IPS-20b (cell line): ENCODE results near the gene CRYBG1.

Source experiments
- H3K27ac ChIP-seq: one replicate; pipeline ENCODE4 v1.5.1; 2013; ENCODE audit warnings: low read length
- H3K27me3 ChIP-seq: 2 replicates; pipeline ENCODE4 v1.6.1; 2013; ENCODE audit warnings: mild to moderate bottlenecking, low read length, inconsistent platforms; ENCODE audit not compliant: insufficient read depth
- H3K36me3 ChIP-seq: 2 replicates; pipeline ENCODE4 v1.6.1; 2013; ENCODE audit warnings: low read depth, mild to moderate bottlenecking, inconsistent platforms, low read length, moderate library complexity; ENCODE audit not compliant: insufficient read depth
- H3K4me1 ChIP-seq: 2 replicates; pipeline ENCODE4 v1.6.1; 2013; ENCODE audit warnings: mild to moderate bottlenecking, control low read depth, inconsistent platforms, low read length, moderate library complexity; ENCODE audit not compliant: insufficient read depth
- H3K4me3 ChIP-seq: 2 replicates; pipeline ENCODE4 v1.5.1; 2013; ENCODE audit warnings: mild to moderate bottlenecking, low read length, inconsistent platforms
- H3K9ac ChIP-seq: 2 replicates; pipeline ENCODE4 v1.6.1; 2013; ENCODE audit warnings: low read depth, mild to moderate bottlenecking, inconsistent platforms, low read length, moderate library complexity
- H3K9me3 ChIP-seq: 2 replicates; pipeline ENCODE4 v1.6.1; 2013; ENCODE audit warnings: mild to moderate bottlenecking, low read depth, low read length, inconsistent platforms; ENCODE audit not compliant: insufficient read depth

CRYBG1 gene

DNA sequence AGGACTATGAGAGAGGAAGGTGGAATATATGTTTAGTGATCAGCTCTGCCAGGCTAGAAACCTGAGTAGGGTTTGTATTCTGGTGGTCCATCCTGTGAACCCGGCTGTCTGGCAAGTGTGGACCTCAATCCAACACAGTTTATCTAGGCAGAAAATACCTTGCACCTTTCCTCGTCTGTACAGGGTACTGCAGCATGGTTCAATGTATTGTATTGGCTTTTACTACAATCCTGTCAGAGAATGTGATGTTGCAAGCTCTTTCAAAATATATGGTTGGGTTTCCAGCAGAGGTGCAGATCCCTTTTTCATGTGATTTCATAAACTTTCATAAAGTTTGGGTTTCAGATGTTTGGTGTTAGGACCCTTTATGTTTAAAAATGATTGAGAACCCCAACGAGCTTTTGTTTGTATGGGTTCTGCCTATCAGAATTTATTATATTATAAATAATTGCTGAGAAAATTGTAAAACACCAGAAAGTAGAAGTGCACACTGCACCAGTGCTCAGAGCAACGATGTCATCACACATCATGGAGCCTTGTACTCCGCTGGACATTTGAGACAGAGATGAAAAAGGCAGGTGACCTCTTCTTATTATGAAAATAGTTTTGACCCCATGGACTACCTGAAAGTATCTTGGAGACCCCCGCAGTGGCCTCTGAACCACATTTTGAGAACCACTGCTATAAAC lies 162.2 kb downstream of the CRYBG1 start:
- Histone ChIP-seq H3K9ac (no peak overlapping the region), H3K27ac (no peak overlapping the region), H3K4me1 (no peaks in the 10 kb centered on the region), H3K9me3 (no peaks in the 10 kb centered on the region), H3K4me3 (no peak overlapping the region), H3K27me3 (no peaks in the 10 kb centered on the region), H3K36me3 (no peaks in the 10 kb centered on the region)

DNA sequence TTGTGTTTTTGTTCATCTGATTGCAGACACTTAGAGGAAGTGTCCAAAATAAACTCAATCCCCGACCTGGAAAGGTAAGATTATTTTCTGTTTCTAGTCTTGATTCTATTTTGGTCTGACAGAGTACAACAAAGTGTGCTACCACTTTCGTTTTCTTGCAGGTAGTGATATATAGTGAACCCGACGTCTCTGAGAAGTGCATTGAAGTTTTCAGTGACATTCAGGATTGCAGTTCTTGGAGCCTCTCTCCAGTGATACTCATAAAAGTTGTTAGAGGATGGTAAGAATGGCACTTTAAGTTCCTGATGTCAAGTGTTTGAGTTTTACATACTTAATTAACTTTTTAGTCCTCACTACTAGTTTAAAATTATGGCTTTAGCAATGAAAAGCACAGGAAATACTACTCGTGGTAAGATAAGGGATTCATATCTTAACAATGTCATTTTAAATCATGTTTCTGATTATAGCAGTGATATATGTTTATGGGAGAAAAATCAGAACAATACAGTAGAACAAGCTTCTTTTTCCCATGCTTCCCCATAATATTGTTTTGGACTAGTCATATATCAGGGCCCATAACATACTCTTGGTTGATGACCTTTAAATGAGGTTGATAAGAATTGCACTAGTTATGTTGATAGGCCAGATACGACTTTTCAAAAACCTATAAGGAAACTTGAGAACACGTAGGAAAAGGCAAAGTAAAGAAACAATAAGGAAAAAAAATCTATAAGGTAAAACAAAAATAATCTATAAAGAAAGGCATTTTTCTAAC lies 164.8 kb downstream of the CRYBG1 start:
- H3K27me3 ChIP-seq = no peaks in the 10 kb centered on the region
- H3K4me3 ChIP-seq = no peak overlapping the region
- no peak overlapping the region for H3K27ac ChIP-seq
- H3K4me1 ChIP-seq = peaks cover 3% of the 10 kb centered on the region
- H3K36me3 ChIP-seq = no peaks in the 10 kb centered on the region
- H3K9ac ChIP-seq = no peak overlapping the region
- no peaks in the 10 kb centered on the region for H3K9me3 ChIP-seq

DNA sequence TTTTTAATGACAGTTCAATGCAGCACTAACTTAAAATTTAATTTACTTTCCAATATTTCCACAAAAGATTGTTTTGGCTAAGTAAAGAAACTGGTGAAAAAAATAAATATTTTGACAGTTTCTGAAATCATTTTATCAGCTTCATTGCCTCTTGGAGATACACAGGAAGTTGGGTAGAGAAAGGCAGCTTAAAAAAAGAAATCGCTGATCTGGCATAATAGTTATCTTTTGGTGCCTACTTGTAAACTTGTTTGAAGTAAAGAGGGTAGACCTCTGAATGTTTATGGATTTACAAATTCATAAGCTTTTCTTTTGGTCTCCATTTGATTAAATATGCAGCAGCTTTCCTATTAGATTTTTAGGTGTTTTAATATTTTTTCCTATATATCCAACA lies 165.4 kb downstream of the CRYBG1 start:
- no peaks in the 10 kb centered on the region for H3K27me3 ChIP-seq
- no peak overlapping the region for H3K4me3 ChIP-seq
- no peaks in the 10 kb centered on the region for H3K9me3 ChIP-seq
- H3K36me3 ChIP-seq = no peaks in the 10 kb centered on the region
- no peak overlapping the region for H3K27ac ChIP-seq
- H3K9ac ChIP-seq = no peak overlapping the region
- peaks cover 6% of the 10 kb centered on the region for H3K4me1 ChIP-seq

DNA sequence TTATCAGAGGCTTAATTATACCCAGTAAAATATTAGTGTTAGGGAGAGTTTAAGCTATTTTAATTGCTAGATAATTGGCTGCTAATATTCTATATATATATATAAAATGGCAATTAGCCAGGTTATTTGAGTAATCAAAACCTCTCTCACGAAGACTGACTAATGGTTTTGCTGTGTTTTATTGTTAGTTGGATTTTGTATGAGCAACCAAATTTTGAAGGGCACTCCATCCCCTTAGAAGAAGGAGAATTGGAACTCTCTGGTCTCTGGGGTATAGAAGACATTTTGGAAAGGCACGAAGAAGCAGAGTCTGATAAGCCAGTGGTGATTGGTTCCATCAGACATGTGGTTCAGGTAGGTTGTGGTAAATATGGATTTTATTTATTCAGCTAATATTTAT lies 166.6 kb downstream of the CRYBG1 start:
- Histone ChIP-seq H3K36me3 (no peaks in the 10 kb centered on the region), H3K4me3 (no peak overlapping the region), H3K9ac (no peak overlapping the region), H3K9me3 (no peaks in the 10 kb centered on the region), H3K27me3 (no peaks in the 10 kb centered on the region), H3K27ac (no peak overlapping the region), H3K4me1 (peaks cover 6% of the 10 kb centered on the region)

DNA sequence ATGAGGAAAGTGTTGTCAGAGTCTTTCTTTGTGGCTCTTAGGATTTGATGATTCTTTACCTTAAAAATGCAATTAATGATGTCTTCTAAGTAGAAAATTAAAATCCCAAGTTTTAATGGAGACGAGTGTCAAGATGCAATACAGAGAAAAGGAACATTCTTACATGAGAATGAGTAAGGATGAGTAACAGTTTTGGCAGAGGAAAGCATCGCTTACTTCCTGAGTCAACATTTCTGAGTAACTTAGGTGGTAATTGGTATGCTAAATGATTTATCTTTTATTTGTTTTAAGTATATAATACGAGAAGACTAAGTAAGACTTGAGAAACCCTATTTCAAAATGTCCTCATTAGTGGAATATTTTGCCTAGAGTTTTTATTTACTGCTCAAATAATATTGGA lies 167.5 kb downstream of the CRYBG1 start:
- Histone ChIP-seq H3K4me1 (peaks cover 6% of the 10 kb centered on the region), H3K27ac (no peak overlapping the region), H3K36me3 (no peaks in the 10 kb centered on the region), H3K27me3 (no peaks in the 10 kb centered on the region), H3K9me3 (no peaks in the 10 kb centered on the region), H3K9ac (no peak overlapping the region), H3K4me3 (no peak overlapping the region)

DNA sequence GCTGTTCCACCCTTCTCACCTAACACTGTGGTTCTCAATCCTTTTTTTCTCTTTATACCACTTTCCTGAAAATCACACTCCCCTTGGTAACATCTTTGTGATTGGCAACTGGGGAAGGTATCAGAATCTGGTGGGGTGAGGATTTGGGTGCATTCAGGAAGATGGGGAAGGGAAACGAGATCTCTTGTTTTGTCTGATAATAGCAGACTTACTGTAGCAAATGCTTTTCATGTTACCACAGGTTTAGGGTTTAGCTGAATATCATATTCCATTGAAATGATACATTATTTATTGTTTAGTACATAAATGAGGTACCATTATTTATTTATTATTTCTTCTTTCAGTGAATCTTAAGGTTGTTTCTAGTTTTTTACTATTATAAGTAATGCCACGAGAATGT lies 168.0 kb downstream of the CRYBG1 start:
- Histone ChIP-seq H3K9me3 (no peaks in the 10 kb centered on the region), H3K4me1 (peaks cover 6% of the 10 kb centered on the region), H3K9ac (no peak overlapping the region), H3K36me3 (no peaks in the 10 kb centered on the region), H3K27me3 (no peaks in the 10 kb centered on the region), H3K4me3 (no peak overlapping the region), H3K27ac (no peak overlapping the region)

DNA sequence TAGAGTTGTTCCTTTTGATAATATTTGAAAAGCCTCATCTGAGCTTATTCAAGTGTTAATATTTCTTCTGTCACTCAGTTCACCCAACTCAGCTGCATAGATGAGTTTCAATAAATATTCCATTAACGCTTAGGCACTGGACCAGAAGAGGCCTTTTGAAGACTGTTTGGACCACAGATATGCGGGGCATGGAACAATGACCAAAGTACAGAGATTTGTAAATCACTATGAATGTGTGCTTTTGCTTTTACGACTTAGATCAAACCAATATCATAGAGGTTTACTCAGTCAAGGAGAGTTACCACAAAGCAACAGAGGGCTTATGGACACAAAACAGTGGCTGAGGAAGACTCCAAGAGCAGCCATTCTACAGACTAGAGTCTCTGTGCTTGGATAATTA lies 168.9 kb downstream of the CRYBG1 start:
- Histone ChIP-seq H3K27ac (no peak overlapping the region), H3K4me1 (peaks cover 6% of the 10 kb centered on the region), H3K27me3 (no peaks in the 10 kb centered on the region), H3K9me3 (no peaks in the 10 kb centered on the region), H3K9ac (no peak overlapping the region), H3K4me3 (no peak overlapping the region), H3K36me3 (no peaks in the 10 kb centered on the region)

DNA sequence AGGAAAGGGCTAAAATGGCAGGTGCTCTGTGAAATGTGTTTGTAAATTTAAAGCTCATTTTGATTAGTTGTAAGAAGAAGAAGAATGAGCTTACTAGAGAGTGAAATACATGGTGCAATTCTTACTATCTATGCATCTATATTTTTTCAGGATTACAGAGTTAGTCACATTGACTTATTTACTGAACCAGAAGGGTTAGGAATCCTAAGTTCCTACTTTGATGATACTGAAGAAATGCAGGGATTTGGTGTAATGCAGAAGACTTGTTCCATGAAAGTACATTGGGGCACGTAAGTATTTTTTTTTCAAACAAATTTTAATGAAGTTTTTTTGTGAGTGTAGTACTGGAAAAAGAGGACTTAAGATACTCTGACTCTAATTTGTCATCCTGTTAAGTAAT lies 169.5 kb downstream of the CRYBG1 start:
- peaks cover 6% of the 10 kb centered on the region for H3K4me1 ChIP-seq
- H3K27ac ChIP-seq = no peak overlapping the region
- no peaks in the 10 kb centered on the region for H3K36me3 ChIP-seq

DNA sequence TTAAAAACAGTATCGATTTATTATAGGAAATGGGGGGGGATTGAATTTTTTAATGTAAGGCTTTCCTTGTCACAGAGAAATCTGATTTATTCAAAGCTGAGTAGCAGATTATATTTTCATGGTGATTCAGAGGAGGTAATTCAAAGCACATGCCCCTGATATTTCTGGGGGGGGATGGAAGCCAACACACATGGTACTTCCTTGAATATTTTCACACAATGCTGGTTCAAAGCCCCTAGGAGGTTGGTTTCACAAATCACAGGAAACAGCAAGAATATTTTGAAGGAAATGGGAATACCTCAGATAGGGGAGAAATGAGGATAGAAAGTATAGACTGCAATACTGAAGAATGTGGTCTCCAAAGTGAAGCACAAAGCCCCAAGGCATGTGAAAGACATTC lies 170.0 kb downstream of the CRYBG1 start:
- Histone ChIP-seq H3K36me3 (no peaks in the 10 kb centered on the region), H3K9me3 (no peaks in the 10 kb centered on the region), H3K4me1 (peaks cover 6% of the 10 kb centered on the region), H3K27me3 (no peaks in the 10 kb centered on the region), H3K9ac (no peak overlapping the region), H3K27ac (no peak overlapping the region), H3K4me3 (no peak overlapping the region)

More for the DNA sequence above, 169.5 kb downstream of the CRYBG1 start:
- no peak overlapping the region for H3K4me3 ChIP-seq
- H3K9me3 ChIP-seq = no peaks in the 10 kb centered on the region
- no peak overlapping the region for H3K9ac ChIP-seq
- H3K27me3 ChIP-seq = no peaks in the 10 kb centered on the region

DNA sequence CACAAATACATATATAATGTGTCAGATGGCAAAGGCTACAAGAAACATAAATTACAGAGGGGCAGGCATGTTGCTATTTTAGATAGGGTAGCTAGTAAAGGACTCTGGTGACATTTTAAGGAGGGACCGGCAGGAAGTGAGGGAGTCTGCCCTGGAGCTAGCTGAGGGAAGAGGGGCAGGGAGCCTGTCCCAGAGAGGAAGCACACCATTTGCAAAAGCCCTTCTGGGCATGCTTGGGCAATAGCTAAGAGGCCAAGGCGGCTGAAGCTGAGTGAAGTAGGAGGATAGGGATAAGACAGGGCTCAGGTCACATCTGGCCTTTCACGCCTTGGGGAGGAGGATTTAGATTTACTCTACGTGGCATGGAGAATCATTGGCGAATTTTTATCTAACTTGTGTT lies 172.5 kb downstream of the CRYBG1 start:
- no peaks in the 10 kb centered on the region for H3K9me3 ChIP-seq
- H3K36me3 ChIP-seq = no peaks in the 10 kb centered on the region
- no peaks in the 10 kb centered on the region for H3K27me3 ChIP-seq
- H3K9ac ChIP-seq = no peak overlapping the region
- H3K4me1 ChIP-seq = peaks cover 6% of the 10 kb centered on the region
- H3K27ac ChIP-seq = no peak overlapping the region
- no peak overlapping the region for H3K4me3 ChIP-seq

DNA sequence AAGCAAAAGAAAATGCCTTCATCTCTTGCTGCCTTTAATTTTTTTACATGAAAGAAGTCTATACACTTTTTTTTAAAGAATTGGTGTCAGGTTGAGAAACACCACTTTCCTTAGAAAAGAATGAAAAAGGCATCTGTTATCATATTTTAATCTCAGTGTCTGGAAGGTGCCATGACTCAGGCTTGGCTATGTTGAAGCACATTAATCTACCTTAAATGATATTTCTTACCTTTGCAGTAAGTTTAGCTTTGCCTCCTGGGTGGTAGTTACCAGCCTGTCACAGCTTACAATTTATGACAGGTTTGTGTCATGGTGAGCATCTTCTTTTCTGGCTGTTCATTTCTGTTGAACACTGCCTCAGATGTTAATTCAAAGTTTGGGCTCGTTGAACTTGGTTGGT lies 173.5 kb downstream of the CRYBG1 start:
- peaks cover 3% of the 10 kb centered on the region; the same call in 1 of the 2 replicates for H3K4me1 ChIP-seq
- no peaks in the 10 kb centered on the region for H3K27me3 ChIP-seq
- H3K9ac ChIP-seq = no peak overlapping the region
- no peak overlapping the region for H3K4me3 ChIP-seq
- H3K36me3 ChIP-seq = no peaks in the 10 kb centered on the region
- no peak overlapping the region for H3K27ac ChIP-seq
- H3K9me3 ChIP-seq = no peaks in the 10 kb centered on the region

DNA sequence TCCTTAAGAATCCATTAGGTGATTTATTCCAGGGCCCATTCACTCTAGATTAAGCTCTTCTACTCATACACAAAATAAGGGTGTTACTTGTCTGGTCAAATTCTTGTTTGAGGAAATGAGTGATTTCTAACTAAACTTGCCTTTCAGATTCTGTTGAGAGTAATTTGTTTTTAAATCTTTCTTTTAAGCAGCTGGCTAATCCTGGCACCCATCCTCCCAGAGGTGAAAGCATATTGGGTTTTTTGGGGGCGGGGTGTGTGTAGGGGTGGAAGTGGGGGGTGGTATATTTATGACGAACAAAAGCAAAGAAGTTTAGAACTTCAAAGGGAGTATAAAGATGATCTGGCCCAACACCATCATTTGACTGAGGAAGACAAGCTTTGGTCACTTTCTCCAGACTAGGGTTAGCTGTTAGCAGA lies 174.1 kb downstream of the CRYBG1 start:
- Histone ChIP-seq H3K36me3 (no peaks in the 10 kb centered on the region), H3K9ac (no peak overlapping the region), H3K27ac (no peak overlapping the region), H3K9me3 (no peaks in the 10 kb centered on the region), H3K4me1 (peaks cover 3% of the 10 kb centered on the region; the same call in 1 of the 2 replicates), H3K4me3 (no peak overlapping the region), H3K27me3 (no peaks in the 10 kb centered on the region)
